HTERT RPE-1 (cell line): Measurements from ENCODE around the gene C5AR2.
"Not testable (repeated sequence)": the region's sequence is repeated elsewhere in the genome, so short reads cannot be mapped to it uniquely, and the experiment has no call there.

Source experiments
- in situ Hi-C: fragments of 300-500 bp; cut with MboI; formaldehyde crosslinking; loops from 4 replicates; pipeline ENCODE4 v1.14.3; 2020; ENCODE audit warnings: low sequenced_read_pairs

C5AR2 gene

DNA sequence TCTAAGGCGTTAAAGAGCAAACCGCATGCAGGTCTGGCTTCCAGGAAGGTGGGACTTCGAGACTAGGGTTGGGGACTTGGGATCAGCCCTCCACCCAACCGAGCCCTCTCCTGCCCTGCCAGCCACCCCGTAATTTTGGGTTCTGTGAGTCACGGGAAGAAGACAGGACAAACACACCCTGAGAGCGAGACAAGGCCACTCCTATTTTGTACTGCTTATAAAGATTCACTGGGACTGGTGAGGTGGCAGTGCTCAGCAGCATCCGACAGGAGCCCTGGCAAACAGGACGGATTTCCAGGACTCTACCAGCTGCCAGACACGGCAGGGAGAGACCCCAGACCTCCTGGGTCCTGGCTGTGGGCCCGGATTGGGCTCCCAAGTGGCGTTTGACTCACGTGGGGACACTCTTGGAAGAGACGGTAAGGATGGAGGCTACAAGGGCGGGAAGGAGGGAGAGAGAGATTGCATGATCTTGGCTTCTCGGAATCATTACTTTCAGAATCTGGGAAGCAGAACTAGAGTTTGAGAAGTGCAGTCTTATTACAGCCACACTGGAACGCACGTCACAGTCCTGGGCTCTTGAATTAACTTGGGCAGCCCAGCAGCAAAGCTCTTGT lies at the start of gene C5AR2:
Gene C5AR2 (plus strand): TSS at position 245 of the 617 bp plus-strand sequence. CDS start 8,625 bp downstream, outside the sequence.
- in situ Hi-C loops = no loop called here

GRCh38 chr19:47283405-47284059 lies 48.4 kb upstream of the C5AR2 start:
- in situ Hi-C loops = no loop called here

DNA sequence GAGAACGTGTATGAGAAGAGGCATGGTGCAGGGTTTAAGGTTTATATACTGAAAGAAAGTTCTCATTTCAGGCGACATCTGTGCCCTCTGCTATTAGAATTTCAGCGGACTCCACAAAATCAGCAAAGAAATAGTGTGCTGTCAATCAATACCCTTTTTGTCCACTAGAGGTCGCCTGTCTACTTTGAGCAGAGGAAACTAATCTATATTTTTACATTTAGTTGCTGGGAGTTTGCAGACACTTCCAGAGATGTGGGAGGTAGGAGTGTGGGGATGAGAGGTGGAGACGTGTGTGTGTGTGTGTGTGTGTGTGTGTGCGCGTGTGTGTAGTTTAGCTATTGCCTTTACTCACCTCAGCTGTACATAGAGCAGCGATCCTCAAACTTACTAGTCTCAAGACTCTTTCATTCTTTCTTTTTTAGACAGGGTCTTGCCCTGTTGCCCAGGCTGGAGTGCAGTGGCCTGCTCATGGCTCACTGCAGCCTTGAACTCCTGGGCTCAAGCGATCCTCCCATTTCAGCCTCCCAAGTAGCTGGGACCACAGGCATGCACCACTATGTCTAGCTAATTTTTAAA lies 47.6 kb upstream of the C5AR2 start:
- in situ Hi-C loops = no loop called here

- in situ Hi-C loops = no loop called here
Observed at GRCh38 chr19:47296036-47296435, 35.9 kb upstream of the C5AR2 start.

- in situ Hi-C loops = not testable (repeated sequence)
Observed at GRCh38 chr19:47300867-47301266, 31.1 kb upstream of the C5AR2 start.

DNA sequence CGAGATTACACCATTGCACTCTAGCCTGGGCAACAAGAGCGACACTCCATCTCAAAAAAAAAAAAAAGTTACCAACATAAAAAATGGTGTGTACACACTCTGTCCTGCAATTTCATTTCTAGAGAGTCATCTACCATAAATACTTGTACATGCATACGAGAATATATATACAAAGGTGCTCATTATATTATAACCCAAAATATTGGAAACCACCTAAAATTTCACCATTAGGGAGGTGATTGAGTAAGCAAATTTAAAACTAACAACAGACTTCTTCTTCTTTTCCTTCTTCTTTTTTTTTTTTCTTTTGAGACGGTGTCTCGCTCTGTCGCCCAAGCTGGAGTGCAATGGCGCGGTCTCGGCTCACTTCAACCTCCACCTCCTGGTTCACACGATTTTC lies 29.7 kb upstream of the C5AR2 start:
- in situ Hi-C loops = no loop called here

GRCh38 chr19:47303966-47304365 lies 28.0 kb upstream of the C5AR2 start:
- in situ Hi-C loops = no loop called here

DNA sequence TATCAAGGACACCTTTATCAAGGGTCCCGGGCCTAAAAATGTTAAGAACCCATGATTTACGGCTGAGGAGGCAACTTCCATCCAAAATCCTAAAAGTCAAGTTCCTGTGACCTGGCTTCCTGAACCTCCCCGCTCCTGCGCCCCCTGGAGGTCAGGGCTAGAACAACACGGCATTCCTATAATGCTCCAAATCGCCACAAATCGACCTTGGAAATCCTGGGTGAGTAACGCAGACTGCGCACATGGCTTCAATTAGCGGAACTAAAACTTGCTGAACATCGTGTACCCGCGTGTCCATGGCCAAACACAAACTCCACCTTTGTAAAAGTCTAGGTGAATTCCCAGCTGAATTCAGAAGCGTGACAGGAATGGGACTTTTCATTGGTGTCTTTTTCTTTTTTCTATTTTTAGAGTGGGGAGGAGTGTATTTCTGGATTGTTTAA lies 26.6 kb upstream of the C5AR2 start:
- in situ Hi-C loops = no loop called here

DNA sequence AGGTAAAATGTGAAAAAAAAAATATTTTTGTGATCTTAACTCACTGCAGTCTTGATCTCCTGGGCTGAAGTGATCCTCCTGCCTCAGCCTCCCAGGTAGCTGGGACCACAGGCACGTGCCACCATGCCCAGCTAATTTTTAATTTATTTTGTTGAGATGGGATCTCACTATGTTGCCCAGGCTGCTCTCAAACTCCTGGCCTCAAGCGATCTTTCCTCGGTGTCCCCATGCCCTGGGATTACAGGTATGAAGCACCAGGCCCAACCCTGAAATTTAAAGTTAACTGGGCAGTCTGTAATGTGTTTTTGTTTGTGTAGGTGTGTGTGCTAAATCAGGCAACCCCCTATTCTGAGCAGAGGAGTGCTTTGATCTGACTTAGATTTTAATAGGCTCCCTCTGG lies 25.7 kb upstream of the C5AR2 start:
- in situ Hi-C loops = no loop called here

- in situ Hi-C loops = no loop called here
Observed at GRCh38 chr19:47309038-47309437, 22.9 kb upstream of the C5AR2 start.

DNA sequence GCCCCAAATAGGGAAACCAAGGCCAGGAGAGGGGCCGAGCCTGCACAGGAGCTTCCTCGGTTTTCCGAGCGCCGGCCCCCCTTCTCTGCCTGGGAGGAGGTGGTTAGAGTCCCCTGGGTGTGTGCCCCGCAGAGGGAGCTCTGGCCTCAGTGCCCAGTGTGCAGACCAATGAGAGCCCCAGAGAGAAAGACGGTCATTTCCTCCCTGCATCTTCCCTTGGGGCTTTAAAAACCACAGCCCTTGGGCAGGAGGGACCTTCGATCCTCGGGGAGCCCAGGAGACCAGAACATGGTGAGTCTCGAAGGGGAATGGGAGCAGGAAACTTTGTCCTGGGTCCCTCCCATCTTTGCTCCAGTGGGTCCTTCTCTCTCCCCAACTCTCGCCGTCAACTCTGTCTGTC lies 22.4 kb upstream of the C5AR2 start, which contains the start of gene C5AR1:
Gene C5AR1 (plus strand): TSS at position 254 of the 400 bp plus-strand sequence. CDS start 35 bp downstream, at position 289.
- in situ Hi-C loops = no loop called here

GRCh38 chr19:47310323-47310722 lies 21.7 kb upstream of the C5AR2 start:
- in situ Hi-C loops = no loop called here

DNA sequence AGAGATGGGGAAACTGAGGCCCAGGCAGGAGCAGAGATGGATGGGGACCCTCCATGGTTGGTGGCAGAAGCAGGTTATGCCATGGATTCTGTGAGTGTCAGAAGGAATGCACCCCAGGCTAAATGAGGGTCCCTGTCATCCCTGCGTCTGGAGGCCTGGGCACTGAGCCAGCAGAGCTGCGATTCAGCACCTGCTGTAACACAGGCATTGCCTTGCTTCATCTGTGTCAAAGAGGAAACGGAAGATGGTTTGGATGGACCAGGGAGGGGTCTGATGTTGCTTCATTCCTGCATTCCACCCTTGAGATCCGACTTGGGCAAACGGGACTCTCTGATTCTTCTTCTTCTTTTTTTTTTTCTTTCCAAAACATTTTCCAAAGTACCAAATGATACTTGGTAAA lies 21.2 kb upstream of the C5AR2 start:
- in situ Hi-C loops = no loop called here

- in situ Hi-C loops = no loop called here
Observed at GRCh38 chr19:47312366-47313006, 19.5 kb upstream of the C5AR2 start.

GRCh38 chr19:47313754-47314295 lies 18.1 kb upstream of the C5AR2 start:
- in situ Hi-C loops = no loop called here

- in situ Hi-C loops = no loop called here
Observed at GRCh38 chr19:47315125-47315821, 16.7 kb upstream of the C5AR2 start.

DNA sequence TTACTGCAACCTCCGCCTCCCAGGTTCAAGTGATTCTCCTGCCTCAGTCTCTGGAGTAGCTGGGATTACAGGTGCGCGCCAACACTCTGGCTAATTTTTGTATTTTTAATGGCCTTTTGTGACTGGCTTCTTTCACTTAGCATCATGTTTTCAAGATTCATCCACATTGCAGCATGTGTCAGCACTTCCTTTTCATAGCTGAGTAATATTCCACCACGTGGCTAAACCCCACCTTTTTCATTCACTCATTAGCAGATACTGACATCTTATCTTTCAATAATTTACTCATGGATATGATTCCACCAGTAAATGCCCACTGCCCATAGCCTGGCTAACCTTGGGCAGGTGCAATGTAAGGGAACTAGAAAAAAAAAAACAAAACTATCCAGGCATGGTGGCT lies 15.5 kb upstream of the C5AR2 start:
- in situ Hi-C loops = no loop called here

DNA sequence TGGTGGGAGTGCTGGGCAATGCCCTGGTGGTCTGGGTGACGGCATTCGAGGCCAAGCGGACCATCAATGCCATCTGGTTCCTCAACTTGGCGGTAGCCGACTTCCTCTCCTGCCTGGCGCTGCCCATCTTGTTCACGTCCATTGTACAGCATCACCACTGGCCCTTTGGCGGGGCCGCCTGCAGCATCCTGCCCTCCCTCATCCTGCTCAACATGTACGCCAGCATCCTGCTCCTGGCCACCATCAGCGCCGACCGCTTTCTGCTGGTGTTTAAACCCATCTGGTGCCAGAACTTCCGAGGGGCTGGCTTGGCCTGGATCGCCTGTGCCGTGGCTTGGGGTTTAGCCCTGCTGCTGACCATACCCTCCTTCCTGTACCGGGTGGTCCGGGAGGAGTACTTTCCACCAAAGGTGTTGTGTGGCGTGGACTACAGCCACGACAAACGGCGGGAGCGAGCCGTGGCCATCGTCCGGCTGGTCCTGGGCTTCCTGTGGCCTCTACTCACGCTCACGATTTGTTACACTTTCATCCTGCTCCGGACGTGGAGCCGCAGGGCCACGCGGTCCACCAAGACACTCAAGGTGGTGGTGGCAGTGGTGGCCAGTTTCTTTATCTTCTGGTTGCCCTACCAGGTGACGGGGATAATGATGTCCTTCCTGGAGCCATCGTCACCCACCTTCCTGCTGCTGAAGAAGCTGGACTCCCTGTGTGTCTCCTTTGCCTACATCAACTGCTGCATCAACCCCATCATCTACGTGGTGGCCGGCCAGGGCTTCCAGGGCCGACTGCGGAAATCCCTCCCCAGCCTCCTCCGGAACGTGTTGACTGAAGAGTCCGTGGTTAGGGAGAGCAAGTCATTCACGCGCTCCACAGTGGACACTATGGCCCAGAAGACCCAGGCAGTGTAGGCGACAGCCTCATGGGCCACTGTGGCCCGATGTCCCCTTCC lies 11.8 kb upstream of the C5AR2 start:
- in situ Hi-C loops = no loop called here

- in situ Hi-C loops = no loop called here
Observed at GRCh38 chr19:47321630-47322029, 10.3 kb upstream of the C5AR2 start.

GRCh38 chr19:47322058-47322457 lies 9.9 kb upstream of the C5AR2 start:
- in situ Hi-C loops = no loop called here
